ENCODE data around the gene C2orf92.
A peak's percentile ranks its signal among the peaks of the same experiment; 100 is the strongest.

The C2orf92 gene

GRCh38 chr2:97714950-97715652 is 45.6 kb downstream of the C2orf92 start:
- DNase-seq = no peak

GRCh38 chr2:97715951-97716694 is 46.6 kb downstream of the C2orf92 start:
- no peak for DNase-seq

GRCh38 chr2:97716695-97717612 is 47.4 kb downstream of the C2orf92 start:
- DNase-seq = no peak

- DNase-seq = no peak
These were observed 48.1 kb downstream of the C2orf92 start for GRCh38 chr2:97717613-97717995.

- peak in 1 of 2 donors; percentile 42 for DNase-seq
These were observed 48.8 kb downstream of the C2orf92 start for GRCh38 chr2:97718051-97718882.

- no peak for DNase-seq
These were observed 49.4 kb downstream of the C2orf92 start for GRCh38 chr2:97718942-97719341.

- DNase-seq = no peak
These were observed 50.0 kb downstream of the C2orf92 start for GRCh38 chr2:97719362-97720155.

GRCh38 chr2:97720746-97721145 is 51.2 kb downstream of the C2orf92 start:
- DNase-seq = no peak

- DNase-seq = no peak
These were observed 52.7 kb downstream of the C2orf92 start for GRCh38 chr2:97722227-97722626.

- DNase-seq = no peak
These were observed 53.9 kb downstream of the C2orf92 start for GRCh38 chr2:97723156-97724072.

- DNase-seq = no peak
These were observed 54.5 kb downstream of the C2orf92 start for GRCh38 chr2:97724073-97724410.

GRCh38 chr2:97724501-97724900 is 55.0 kb downstream of the C2orf92 start:
- DNase-seq = no peak

GRCh38 chr2:97724946-97725688 is 55.6 kb downstream of the C2orf92 start:
- DNase-seq = no peak

GRCh38 chr2:97726261-97727064 is 57.0 kb downstream of the C2orf92 start:
- no peak for DNase-seq

GRCh38 chr2:97727296-97727695 is 57.8 kb downstream of the C2orf92 start:
- DNase-seq = no peak

- DNase-seq = no peak
These were observed 58.7 kb downstream of the C2orf92 start for GRCh38 chr2:97728091-97728731.

GRCh38 chr2:97730245-97730644 is 60.7 kb downstream of the C2orf92 start:
- no peak for DNase-seq

GRCh38 chr2:97731274-97732020 is 61.9 kb downstream of the C2orf92 start:
- no peak for DNase-seq
